HG03460 (cell line): ENCODE data around the gene ANTKMT.
"Not testable (repeated sequence)": the region's sequence is repeated elsewhere in the genome, so short reads cannot be mapped to it uniquely, and the experiment has no call there.

Experiments
- ATAC-seq: cut with Tn5 transposase; IDR thresholded peaks from one replicate; pipeline ENCODE4 v1.9.1; 2021; ENCODE audit not compliant: unreplicated experiment

Gene ANTKMT

DNA sequence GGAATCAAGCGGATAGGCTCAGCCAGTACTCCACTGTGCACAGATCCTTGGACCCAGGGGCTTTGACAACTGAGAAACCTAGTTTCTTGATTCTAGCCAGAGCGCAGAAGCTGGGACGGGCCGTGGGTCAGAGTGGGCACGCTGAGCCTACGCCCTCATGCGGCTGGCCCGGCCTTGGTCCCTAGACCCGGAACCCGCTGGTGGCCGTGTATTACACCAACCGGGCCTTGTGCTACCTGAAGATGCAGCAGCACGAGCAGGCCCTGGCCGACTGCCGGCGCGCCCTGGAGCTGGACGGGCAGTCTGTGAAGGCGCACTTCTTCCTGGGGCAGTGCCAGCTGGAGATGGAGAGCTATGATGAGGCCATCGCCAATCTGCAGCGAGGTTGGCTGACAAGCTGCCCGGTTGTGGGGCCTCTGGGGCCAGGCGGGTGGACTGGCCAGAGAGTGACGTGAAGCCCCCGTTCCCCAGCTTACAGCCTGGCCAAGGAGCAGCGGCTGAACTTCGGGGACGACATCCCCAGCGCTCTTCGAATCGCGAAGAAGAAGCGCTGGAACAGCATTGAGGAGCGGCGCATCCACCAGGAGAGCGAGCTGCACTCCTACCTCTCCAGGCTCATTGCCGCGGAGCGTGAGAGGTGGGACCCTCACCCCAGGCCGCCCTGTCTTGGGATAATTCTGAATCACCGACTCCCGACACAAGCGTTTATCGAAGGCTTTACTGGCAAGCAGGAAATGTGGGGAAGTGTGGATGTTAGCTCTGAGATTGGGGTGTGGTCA lies 39.8 kb upstream of the ANTKMT start:
- no peak for ATAC-seq

DNA sequence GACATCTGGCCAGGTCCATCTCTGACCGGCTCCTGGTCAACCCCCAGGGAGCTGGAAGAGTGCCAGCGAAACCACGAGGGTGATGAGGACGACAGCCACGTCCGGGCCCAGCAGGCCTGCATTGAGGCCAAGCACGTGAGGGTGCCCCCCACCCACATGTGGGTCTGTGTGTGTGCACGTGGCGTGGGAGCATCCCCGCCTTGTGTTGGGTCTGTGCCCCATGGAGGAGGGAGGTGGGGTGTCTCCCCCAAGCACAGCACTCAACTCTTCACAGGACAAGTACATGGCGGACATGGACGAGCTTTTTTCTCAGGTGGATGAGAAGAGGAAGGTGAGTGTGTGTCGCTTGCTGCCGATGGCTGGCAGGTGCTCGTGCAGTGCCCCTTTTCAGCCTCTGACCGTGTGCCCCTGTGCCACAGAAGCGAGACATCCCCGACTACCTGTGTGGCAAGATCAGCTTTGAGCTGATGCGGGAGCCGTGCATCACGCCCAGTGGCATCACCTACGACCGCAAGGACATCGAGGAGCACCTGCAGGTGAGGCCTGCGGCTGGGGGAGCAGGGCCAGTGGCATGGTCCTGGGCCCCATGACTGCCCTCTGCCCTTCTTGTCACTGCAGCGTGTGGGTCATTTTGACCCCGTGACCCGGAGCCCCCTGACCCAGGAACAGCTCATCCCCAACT lies 39.1 kb upstream of the ANTKMT start:
- ATAC-seq: no peak

DNA sequence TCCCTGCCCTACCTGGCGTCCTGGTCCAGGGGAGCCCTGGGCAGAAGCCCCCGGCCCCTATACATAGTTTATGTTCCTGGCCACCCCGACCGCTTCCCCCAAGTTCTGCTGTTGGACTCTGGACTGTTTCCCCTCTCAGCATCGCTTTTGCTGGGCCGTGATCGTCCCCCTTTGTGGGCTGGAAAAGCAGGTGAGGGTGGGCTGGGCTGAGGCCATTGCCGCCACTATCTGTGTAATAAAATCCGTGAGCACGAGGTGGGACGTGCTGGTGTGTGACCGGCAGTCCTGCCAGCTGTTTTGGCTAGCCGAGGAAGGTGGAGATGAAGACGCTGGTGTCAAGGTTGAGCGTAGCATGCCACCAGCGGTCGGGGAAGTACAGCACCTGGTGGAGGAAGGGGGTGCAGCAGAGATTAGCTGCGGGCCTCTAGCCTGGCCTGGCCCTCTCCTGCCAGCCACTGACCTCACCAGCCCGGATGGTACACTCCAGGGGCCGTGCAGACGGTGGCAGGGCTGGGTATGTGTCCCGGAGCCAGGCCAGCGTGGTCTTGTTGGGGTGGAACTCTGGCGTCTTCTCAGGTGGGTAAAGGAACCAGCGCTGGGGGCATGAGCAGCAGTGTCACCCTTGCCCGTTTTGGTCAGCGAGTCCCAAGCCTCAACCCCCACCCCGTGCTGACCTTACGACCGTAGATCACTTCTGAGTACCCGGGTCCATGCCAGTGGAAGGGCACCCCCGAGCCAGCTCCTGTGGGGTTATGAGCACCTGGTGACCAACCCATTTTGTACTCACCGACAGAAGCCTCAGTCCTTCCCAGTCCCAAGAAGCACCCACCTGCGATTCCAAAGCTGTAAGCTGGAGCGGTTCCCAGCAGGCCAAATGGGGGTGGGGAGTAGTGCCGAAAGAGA lies 38.2 kb upstream of the ANTKMT start:
- ATAC-seq: no peak

DNA sequence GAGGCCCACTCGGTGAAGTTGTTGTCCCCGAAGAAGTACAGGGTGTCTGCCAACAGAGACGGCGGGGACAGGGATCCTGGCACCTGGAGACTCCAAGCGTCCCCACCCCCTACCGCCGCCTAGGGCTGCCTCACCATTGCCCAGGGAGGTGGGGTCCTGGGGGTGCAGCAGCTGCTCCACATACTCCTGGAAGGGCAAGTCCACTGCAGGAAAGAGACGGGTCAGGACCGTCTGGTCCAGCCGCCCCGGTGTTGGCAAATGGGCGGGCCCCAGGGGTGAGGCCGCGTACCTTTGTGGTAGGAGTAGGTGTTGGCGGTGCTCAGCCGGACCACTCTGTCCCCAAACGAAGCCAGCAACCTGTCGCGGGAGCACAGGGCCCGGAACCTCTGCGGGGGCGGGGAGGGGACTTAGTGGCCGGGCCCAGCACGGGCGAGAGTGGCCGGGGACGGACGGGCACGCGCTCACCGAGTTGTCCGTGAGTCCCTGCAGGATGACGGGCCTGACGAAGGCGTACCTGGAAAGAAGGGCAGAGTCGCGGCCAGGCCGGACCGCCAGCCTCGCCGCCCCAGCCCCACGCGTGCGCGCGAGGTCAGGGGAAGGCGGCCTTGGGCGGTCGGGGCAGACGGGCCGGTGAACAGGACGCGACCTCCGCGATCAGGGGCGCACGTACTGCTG lies 37.4 kb upstream of the ANTKMT start:
- no peak for ATAC-seq

DNA sequence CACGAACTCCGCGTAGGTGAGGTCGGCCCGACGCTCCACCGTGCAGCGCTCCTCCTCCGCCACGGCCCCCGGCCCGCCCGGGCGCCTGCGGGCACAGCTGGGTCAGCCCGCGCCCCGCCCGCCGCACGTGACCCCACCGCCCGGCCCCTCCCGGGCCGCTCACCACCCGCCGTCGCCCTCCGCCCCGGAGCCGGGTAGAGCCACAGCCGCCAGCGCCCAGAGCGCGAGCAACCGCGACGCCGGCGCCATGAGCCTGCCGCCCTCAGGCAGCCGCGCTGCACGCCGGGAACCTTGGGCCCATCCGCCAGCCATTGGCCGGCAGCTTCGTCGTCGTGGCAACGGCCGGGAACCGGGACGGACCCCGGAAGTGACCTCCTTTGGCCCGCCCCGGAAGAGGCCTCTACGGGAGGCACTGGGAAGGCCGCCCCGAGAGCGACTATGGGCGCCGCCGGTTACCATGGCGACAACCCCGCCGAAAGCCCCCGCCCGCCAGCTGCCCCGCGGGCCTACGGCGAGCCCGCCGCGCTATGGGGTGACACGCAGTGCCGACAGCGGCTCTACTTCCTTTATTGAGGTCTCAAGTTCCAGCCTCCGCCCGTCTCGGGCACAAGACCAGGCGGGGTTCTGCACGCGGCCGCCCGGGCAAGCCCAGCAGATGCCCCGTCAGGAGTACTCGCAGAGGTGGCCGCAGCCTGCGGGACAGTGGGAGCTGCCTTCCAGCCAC lies 36.7 kb upstream of the ANTKMT start, which contains the start of gene JMJD8:
TSS of gene JMJD8 (minus strand) at position 264 of the 724 bp plus-strand sequence. CDS start at position 249, 15 bp downstream.
- ATAC-seq: peak; percentile 51

DNA sequence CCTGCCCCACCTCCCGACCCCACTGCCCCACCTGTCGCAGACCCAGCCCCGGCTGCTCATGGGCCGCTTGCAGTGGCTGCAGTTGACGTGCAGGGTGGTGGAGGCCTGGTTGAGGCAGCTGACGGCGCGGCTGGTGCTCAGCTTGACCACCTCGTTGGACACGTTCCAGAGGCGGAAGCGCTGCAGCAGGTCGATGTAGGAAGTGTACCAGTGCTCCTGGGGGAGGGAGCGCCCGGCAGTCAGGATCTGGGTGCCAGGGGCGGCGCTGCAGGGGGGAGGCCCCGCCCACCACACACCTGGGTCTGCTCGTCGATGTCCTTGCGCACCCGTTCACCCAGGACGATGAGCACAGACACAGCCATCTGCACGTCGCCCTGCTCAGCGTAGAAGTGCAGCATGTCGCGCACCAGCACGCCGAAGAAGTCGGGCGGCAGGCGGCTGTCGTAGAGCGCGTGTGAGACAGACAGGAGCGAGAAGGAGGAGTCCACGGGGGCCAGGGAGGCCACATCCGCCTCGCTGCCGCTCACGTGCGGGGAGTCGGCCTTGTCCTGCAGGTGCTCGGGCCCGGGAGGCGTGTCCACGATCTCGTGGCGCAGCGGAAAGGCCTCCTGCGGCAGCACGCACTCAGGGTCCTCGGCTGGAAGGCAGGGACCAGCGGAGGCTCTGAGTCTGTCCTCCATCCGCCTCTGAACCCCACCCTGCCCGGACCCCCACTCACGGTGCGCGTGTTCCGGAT lies 35.8 kb upstream of the ANTKMT start:
- ATAC-seq: no peak

DNA sequence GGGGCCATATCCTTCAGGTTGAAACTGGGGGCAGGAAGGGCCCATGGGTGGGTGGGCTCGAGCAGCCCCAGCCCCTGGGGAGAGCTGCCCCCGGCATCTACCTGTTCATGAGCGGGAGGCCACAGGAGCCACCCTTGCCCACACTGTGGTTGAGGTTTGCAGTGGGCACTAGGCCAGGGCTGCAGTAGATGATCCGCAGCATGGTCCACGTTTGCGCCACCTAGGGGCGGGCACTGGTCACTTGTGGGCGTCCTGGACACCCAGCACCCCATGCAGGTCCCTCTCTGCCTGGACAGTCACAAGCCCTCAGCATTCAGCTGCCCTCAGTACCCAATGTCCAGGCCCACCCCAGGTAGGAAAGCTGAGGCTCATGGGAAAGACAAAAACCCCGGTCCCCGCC lies 35.0 kb upstream of the ANTKMT start:
- no peak for ATAC-seq

DNA sequence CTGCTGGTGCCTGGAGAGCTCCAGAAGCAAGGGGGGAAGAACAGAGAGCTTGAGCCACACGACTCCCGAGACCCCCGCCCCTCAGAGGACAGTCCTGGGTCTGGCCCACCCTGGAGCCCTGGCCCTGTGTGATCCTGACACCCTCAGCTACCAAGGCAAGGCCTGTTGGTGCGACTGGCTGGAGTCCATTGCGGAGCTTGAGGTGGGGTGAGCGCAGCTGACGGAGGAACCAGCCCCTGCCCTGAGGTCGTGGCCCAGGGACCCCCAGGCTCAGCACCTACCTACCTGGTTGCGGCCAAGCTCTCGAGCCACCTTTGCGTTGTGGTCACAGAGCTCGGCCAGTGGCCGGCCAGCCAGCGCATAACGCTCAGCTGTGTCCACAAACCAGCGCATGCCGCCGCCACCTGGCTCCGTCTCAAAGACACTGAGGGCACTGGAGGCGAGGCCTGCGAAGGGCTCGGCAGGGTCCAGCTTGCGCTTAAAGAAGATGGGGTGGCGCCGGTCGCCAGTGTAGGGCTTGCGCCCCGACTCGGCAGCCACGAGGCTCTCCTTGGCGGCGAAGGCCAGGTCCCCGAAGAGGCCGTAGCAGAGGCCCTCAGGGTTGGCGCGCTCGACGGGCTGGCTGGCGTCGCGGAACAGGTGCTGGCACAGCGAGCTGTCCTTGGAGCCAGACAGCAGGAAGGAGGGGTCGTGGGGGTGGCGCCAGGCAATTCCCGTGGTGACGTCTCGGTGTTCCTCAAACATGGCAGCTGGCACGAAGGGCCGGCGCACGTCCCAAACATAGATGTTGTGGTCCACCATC lies 34.3 kb upstream of the ANTKMT start:
- no peak for ATAC-seq

DNA sequence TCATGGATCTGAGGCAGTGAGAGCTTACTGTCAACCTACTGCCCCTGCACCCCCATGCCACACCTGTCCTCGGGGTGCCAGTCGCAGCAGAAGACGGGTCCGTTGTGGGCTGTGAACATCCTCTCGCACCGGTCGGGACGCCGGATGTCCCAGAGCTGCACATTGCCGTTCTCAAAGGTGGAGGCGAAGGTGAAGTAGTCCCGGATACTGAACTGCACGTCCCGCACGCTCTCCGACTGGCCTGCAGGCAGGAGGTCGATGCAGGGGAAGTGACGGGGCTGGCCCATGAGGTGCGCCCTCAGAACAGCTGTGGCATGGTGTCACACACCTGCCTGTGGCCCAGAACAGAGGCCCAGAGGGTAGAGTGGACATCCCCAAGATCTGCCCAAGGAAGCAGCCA lies 33.4 kb upstream of the ANTKMT start:
- no peak for ATAC-seq

DNA sequence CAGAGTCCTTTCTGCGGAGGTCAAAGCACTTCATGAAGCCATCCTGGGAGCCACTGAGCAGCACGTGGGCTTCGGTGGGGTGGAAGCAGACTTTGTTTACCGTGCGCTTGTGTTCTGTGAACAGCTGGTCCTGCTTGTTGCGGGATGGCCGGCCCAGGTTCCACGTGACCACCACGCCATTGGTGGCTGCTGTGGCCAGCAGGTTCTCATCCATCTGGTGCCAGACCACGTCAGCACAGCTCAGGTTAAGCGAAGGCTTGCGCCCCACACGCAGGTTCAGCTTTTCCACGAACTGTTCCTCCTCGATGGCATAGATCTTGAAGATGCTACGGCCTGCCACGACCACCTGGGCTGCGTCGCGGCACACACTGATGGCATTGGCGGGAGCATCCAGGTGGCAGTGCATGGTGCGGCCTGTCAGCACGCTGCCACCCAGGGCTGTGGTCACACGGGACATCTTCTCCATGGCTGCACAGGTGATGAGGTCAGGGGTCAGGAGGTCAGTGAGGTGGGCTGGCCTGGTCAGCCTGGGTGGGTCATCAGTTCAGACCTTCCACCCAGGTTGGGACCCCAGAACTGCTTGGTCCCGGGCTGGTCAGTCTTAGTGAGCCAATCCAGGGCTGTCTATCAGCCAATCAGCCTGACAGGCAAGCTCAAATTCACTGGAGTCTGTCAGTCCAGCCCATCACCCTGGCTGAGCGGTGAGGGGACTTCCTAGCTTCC lies 31.6 kb upstream of the ANTKMT start:
- ATAC-seq: no peak

DNA sequence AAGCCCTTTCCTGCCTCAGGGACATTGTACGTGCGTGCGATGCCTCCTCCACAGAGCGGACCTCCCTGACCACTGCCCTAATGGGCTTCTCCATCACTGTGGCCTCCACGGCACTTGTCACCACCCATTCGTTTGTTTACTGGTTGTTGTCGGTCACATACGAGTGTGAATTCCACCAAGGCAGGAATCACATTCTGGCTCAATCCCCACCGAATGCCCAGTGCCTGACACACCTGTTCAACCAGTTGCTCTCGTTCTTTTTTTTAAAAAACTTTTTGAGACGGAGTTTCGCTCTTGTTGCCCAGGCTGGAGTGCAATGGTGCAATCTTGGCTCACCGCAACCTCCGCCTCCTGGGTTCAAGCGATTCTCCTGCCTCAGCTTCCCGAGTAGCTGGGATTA lies 29.7 kb upstream of the ANTKMT start:
- ATAC-seq: not testable (repeated sequence)

DNA sequence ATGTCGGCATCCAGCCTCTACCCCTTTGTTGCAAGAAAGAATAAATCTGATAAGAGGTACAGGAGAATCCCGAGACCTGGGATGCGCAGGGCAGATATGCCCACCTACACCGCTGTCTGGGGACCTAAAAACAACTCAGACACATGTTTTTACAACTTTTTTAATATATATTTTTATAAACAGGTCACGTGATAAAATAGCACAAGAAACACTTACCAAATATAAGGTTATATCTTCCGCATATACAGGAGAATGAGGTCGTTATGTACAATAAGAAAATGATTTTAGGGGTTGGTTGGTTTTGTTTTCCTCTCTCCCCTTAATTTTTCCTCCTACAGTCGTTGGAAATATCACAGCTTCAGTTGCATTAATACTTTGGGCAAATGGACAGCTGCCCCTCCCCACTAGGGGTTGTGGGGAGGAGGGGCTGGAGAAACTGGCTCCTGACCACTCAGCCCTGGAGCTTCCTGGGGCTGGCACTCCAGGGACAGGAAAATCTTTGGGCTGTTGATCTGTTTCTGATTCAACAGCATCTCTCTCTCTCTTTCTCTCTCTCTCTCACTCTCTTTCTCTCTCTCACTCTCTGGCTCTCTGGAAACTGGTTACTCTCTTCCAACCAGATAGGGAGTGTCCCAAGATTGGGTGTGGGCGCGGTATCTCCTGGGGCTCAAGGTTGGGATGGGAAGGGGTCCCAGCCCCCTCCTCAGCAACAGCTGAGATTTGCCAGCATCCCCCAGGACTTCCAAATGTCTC lies 28.4 kb upstream of the ANTKMT start:
- ATAC-seq: no peak

DNA sequence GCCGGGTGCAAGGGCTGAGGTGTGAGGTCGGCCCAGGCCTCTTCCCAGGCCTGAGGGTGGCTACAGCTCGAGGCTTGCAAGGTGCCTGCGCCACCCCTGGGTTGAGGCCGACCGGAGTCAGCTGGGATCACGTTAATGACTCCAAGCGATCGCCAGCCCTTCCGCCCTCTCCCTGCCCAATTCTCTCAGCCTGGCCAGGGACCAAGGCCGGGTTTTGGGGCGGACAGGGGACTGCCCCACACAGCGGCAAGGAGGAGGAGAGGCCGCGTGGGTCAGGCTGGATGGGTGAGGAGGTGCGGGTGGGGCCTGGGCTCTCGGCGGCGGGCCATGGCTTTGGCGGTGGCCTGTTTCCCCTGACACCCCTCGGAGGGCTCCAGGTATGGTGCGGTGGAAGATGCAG lies 27.6 kb upstream of the ANTKMT start:
- ATAC-seq: no peak

DNA sequence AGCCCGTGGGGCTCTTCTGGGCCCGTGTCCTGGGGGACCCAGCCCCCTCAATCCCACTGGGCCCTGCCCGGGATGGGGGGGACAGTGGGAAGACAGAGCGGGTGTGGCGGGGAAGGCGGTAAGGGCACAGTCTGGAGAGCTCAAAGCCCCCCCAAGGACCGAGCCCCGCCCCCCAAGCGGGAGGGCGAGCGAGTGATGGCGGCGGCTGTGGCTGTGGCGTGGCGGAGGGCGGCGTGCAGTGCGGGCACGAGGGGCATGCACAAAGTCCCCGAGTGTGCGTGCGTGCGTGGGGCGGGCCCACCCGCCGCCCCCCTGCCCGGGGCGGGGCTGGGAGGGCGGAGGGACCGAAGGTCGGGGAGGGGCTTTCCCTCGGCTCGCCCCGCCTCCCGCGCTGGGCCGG lies 27.2 kb upstream of the ANTKMT start:
- no peak for ATAC-seq

DNA sequence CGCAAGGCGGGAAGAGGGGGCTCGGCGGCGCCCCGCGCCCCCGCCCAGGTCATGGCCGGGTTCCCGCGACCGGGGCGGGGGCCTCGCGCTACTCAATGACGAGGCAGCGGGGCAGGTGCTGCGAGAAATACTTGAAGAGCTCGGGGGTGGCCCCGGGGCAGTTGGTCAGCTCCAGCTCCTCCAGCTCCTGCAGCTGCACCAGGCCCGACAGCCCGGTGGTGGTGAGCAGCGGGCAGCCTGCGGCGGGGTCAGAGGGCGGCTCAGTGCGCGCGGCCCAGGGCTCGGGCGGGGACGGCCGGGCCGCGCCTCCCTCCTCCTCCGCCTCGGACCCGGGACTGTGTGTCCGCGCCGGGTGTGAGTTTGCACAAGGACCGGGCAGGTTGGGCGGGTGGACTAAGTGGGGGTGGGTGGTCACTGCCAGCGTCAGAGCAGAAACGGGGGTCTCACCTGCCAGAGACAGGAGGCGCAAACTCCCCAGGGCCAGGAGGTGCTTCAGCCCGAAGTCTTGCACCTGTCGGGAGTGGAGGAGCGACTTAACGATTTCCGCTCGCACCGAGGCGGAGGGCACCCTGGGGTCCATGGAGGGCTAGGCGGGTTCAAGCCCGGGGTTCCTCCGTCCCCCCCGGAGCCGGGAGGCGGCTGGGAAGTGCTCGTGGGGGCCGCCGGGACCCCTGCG lies 26.6 kb upstream of the ANTKMT start:
- ATAC-seq: no peak

DNA sequence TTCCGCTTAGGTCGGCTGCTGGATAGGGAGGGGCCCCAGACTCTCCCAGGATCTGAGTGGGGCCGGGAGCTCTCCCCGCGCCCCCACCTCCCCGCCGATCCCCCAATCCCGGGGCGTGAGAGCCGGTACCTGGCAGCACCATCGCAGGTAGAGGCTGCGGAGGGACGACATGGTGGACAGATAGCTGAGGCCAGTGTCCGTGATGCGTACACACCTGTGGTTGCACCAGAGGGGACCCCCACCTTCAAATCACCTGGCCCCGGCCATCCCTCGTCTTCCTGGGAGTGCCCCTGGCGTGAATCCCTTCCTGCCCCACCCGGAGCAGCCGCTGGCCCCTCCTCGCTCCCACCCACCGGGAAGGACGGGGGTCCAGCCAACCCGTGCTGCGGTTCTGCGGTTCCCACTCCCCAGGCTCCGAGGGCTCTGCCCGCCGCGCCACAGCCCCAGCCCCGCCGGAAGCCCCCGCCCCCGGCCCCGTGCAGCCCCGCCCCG lies 26.0 kb upstream of the ANTKMT start:
- ATAC-seq: no peak
